SIG-M5 treated with dmso at 0.1 percent for 504 hours (cell line): ENCODE data around the gene FER.
"Not testable (repeated sequence)": the region's sequence is repeated elsewhere in the genome, so short reads cannot be mapped to it uniquely, and the experiment has no call there.

Source experiments
- DNase-seq: peaks from one replicate; lab custom pipeline; 2025; ENCODE audit not compliant: unreplicated experiment; lab: John Stamatoyannopoulos, UW

FER gene

GRCh38 chr5:109170629-109171350 is 423.1 kb downstream of the FER start:
- DNase-seq = no peak

- DNase-seq = not testable (repeated sequence)
Observed at GRCh38 chr5:109171437-109172073, 423.9 kb downstream of the FER start.

DNA sequence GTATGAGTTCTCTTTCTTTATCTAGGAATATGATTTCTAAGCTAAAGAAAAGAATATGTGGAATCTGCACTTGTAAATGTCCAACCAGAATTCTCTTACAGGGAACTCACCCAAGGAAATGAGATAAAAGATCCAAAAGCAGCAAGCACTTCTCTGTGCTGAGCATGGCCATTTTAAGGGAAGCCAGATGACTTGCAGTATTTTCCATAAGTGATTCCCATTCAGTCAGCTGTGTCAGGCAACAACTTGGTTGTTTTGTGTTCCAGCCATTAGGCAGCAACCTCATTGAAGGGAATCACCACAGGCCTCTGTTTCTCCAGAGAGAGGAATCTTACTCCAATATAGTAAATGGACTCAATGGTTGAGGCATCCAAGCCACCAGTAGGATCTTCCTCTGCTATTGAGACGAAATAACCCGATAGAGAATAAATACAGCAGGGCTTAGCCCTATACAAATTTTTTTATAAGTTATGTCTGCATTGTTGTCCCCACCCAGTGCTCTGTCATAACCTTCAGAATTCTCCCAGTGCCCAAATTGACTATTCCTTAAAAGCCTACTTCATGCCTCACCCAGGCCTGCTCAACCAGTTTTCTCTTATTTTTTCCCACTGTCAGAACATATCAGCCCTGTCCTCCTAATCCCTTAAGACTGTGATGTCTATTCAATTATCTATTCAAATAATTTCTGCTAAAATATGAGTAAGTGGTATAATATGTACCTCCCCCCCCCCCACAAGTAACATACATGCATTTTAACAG is 425.5 kb downstream of the FER start:
- no peak for DNase-seq

DNA sequence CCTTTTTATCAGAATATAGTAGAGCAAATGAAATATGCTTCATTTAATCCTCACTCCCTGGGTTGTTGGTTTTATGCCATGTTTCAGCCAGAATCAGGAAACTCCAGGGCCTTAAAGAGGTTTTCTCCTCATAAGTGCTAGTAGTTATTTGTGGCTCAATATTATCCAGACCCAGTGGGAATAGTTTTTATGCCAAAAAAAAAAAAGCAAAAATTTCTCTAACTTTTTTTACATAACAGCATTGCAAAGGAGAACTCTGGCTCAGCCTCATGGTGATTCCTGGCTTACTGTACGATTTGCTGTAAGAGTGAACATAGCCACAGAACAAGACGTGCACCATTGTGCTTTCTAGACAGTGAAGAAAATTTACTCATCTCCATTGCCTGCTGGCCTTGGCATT is 429.5 kb downstream of the FER start:
- no peak for DNase-seq

DNA sequence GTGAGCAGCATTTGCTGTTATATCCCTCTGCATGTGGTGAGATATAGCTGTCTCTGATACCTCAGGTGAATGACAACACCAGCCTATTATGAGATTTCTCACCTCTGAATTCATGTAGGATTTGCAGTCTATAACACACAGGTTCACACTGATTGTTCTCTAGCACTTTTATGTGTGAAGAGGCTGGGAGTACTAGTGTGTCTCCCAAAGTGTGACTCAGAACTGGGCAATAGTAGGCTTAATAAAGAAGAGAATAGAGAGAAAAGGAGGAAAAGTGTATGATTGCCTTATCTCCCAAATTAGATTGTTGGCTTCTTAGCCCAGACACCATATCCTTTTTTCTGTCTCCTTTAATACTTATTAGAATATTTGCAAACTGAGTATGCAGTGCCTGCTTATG is 430.1 kb downstream of the FER start:
- DNase-seq = no peak

- no peak for DNase-seq
Observed at GRCh38 chr5:109180668-109181067, 433.0 kb downstream of the FER start.

GRCh38 chr5:109186759-109187158 is 439.1 kb downstream of the FER start:
- DNase-seq = no peak

- no peak for DNase-seq
Observed at GRCh38 chr5:109191153-109191558, 443.5 kb downstream of the FER start.

- no peak for DNase-seq
Observed at GRCh38 chr5:109192027-109192426, 444.3 kb downstream of the FER start.

- DNase-seq = no peak
Observed at GRCh38 chr5:109192555-109193281, 445.0 kb downstream of the FER start.

DNA sequence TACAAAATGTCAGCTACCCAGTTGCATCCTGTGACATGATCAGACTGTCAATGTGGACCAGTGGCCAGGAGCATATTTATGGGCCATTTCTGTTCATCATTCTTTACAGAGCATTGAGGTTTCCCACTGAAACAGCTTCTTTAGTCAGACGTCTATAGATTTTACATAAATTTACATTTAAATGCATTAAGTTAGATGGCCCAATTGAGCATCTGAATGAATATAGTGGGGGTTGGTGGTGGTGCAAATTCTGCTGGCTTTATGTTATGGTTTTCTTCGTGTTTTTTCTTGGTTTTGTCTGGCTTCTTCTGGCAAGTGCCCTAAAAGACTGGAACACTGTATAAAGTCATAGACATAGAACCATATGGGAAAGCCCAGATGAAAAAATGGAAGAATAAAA is 448.0 kb downstream of the FER start:
- DNase-seq = no peak

GRCh38 chr5:109196087-109196822 is 448.6 kb downstream of the FER start:
- DNase-seq = no peak

DNA sequence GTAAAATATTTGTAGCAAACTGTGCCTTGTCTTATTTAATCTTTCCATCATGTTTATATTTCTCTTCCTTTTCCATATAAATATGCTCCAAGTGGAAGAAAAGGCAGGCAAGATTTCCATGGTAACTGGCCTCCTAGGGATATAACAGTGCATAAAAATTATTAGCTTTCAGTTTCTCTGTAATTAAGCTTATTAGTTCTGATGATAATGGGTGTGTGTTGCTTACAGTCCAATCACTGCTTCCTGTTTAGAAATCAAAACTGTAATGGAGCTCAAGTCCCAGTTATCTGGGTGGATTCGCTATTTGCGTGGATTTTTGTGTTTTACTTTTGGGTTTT is 449.1 kb downstream of the FER start:
- DNase-seq = no peak

DNA sequence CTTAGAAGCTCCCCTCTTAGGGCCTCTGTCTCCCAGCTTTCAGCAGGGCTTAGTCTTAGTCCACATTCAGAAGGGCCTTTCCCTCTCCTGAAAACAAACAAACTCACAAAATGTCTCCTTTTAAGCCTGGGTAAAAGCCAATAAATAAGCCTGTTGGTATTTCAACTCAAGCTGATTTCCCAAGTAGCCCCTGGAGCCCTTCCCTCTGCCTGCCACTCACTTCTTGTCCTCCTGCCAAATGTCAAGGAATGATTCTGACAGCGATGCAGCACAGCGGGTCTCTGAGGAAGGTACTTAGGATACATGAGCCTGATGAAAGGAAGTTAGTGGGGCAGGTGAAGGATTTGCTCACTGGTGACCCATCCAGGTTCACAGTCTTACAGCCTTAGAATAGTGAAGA is 451.6 kb downstream of the FER start:
- no peak for DNase-seq

DNA sequence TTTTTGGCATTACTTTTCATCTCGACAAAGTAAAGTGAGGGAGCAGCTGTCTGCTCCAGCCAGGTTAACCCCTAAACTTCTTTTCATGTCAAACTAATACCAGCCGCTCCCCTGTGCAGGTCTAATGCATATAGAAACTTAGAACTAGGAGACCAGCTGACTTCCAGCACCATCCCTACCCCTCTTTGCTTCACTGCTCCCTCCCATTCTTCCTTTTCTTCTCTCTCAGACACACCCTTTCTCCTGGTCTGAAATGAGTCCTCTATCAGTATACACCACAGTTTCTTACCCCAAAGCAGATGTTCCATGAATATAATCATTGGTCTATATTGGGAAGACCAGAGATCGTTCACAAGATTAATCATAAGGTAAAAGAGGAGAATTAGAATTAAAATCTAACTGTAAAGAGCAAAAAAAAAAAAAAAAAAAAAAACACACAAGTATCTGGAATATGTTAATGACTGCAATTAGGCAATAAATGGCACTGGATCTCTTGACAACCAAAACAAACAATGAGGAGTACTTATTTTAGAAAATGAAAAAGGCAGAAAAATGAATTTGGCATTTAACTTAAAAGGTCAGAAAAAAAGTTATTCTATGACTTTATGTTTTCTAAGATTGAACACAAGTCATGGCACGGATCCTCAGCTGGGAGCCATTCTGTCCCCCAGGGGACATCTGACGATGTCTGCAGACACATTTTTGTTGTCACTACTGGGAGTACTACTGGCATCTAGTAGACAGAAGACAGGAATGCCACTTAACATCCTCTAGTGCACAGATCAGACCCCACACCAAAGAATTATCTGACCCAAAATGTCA is 452.3 kb downstream of the FER start:
- no peak for DNase-seq

- DNase-seq = no peak
Observed at GRCh38 chr5:109215040-109215439, 467.3 kb downstream of the FER start.

DNA sequence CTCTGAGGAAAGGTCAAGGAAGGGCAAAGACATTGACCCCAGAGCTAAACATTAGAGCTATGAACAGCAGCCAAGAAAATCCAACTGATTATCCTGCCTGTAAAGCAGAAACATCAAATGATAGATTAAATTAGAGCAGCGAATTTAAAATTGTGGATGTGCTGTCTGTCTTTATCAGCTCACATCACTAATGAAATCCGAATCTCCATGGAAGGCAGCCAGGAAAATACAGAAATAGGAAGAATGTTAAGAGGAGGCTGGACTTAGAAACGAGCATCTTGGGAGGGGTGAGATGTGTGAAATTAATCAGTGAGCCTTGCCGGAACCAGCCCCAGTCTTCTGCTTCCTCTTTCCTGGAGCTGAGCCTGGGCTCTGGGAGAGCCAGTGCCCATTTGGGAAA is 471.1 kb downstream of the FER start:
- DNase-seq = no peak

DNA sequence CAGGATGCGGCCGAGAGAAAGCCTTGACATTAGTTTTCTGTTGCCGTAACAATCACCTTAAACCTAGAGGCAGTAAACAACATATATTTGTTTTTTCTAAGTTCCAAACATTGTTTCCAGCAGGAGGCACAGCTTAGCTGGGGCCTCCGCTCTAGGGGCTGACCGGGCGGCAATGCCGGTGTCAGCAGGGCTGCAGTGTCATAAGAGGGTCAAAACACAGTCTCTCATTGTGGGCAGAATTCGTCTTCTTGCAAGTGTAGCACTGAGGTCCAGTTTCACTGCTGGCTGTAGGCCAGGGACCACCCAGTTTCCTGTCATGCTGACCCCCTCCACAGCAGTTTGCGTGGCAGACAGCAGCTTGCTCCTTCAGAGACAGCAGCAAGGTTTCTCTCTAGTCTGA is 475.8 kb downstream of the FER start:
- DNase-seq = no peak

GRCh38 chr5:109224276-109224882 is 476.7 kb downstream of the FER start:
- DNase-seq = no peak
